Aorta (tissue), 5 donors: ENCODE measurements around the gene TDRD10. TPM values are rescaled to one million over a fixed set of nuclear protein-coding genes. Genes with fewer than 3 reads are reported as not detected.

Source experiments
- ATAC-seq: fragments of 200-7000 bp; cut with Tn5 transposase; one replicate; pipeline ENCODE4 v1.9.1; 2022; ENCODE audit warnings: moderate library complexity; ENCODE audit not compliant: low FRiP score
- DNase-seq, 2 donors: peaks; one replicate each; pipeline ENCODE4 v3.0.0-alpha.2; 2020
- H3K27ac ChIP-seq, 2 donors: one replicate each; pipeline ENCODE4 v1.5.1; 2013; ENCODE audit warnings: low read length in 2 of 2, mild to moderate bottlenecking in 2 of 2, moderate library complexity in 2 of 2, control low read depth in 1 of 2, inconsistent platforms in 1 of 2, low read depth in 1 of 2
- H3K27me3 ChIP-seq, 2 donors: one replicate each; pipeline ENCODE4 v1.6.1; 2013; ENCODE audit warnings: control low read depth in 1 of 2, low read length in 1 of 2, mild to moderate bottlenecking in 1 of 2, moderate library complexity in 1 of 2; ENCODE audit not compliant: insufficient read depth in 2 of 2, control insufficient read depth in 1 of 2
- H3K36me3 ChIP-seq, 2 donors: one replicate each; pipeline ENCODE4 v1.6.1; 2013; ENCODE audit warnings: control low read depth in 1 of 2, low read length in 1 of 2, mild to moderate bottlenecking in 1 of 2; ENCODE audit not compliant: insufficient read depth in 2 of 2, control insufficient read depth in 1 of 2
- H3K4me1 ChIP-seq, 2 donors: one replicate each; pipeline ENCODE4 v1.6.1; 2013; ENCODE audit warnings: low read length in 2 of 2, control low read depth in 1 of 2, mild to moderate bottlenecking in 1 of 2, moderate library complexity in 1 of 2; ENCODE audit not compliant: insufficient read depth in 2 of 2, control insufficient read depth in 1 of 2
- H3K4me3 ChIP-seq, 2 donors: one replicate each; pipeline ENCODE4 v1.5.1; 2013; ENCODE audit warnings: low read length in 2 of 2, control low read depth in 1 of 2, mild to moderate bottlenecking in 1 of 2
- H3K9me3 ChIP-seq: one replicate; pipeline ENCODE4 v1.6.1; 2013; ENCODE audit warnings: mild to moderate bottlenecking, low read length; ENCODE audit not compliant: control insufficient read depth
- WGBS, 2 donors: extraction: QIAGEN DNeasy Blood & Tissue Kit; methylation state at CpG; one replicate each; pipeline ENCODE4 v1.1.7; 2013; 5-methylcytosine and 5-hydroxymethylcytosine counted together
- intact Hi-C, 2 donors: fragments of 100-400 bp; cut with DNase I; formaldehyde crosslinking; loops; one replicate each; pipeline versions ENCODE4 v1.14.2 to v1.15.0; 2022
- polyA plus RNA-seq, 2 donors: library from polyadenylated mRNA; stranded (reverse); fragments of 200-250 nt; gene quantifications; one replicate each; pipeline ENCODE4 v1.2.3, GENCODE V29; 2013
- total RNA-seq, 2 donors: library from RNA; stranded (reverse); fragmentation: NEBNext Ultra II Directional; extraction: Animal tissue kit (Norgen Biotek cat#: 25700); gene quantifications; one replicate each; pipeline ENCODE4 v1.2.1, GENCODE V29; 2021
- donor health status: healthy with polysubstance abuse.
- donor health status: Bipolar disorder and iron deficiency.
- donor health status: DM: no; HTN: no; CAD: no.
- donor health status: DM: no; HTN: no; CAD: no.
- donor health status: DM: yes; HTN: yes; CAD: no.

TDRD10 gene
- total and polyA plus RNA-seq, 4 donors: 1.1 to 16.5 (median 3.2) TPM

DNA sequence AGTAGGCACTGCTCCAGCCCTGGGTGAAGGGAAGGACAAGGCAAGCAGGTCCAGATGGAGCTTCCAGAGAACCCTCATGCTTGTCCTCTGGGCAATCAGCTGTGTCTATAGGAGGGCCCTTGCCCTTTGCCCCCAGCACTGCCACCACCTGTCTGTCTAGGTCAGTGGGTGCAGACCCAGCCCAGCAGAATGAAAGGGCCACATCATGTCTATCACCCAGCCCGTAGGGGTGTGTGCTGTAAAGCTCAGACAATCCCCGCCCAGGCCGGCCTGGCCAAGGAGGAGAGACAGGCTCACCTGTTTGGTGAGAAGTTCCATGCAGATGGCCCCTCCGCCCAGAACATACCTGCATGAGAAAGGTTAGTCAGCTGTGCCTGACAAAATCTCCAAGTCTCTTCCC is 49.5 kb downstream of the TDRD10 start:
- H3K27me3 ChIP-seq: no peaks in the 10 kb centered on the region
- ATAC-seq (no peak), DNase-seq (no peak)
- no peaks in the 10 kb centered on the region for H3K9me3 ChIP-seq
- H3K27ac ChIP-seq: no peak overlapping the region
- WGBS, 2 donors: 87 to 92% methylated on average over 4 of the region's 4 CpGs
- H3K4me1 ChIP-seq: peaks cover 2 to 4% of the 10 kb centered on the region in 2 donors
- H3K4me3 ChIP-seq: no peak overlapping the region
- intact Hi-C loops: no loop called here
- H3K36me3 ChIP-seq: peaks cover 9 to 29% of the 10 kb centered on the region in 2 donors

GRCh38 chr1:154552036-154552435 is 50.0 kb downstream of the TDRD10 start:
- H3K4me1 ChIP-seq: peaks cover 2 to 8% of the 10 kb centered on the region in 2 donors
- H3K36me3 ChIP-seq: peaks cover 9 to 29% of the 10 kb centered on the region in 2 donors
- intact Hi-C loops: no loop called here

GRCh38 chr1:154553056-154554030 is 51.3 kb downstream of the TDRD10 start:
- WGBS, 2 donors: 59 to 68% methylated on average over 12 of the region's 12 CpGs
- H3K27ac ChIP-seq: no peak overlapping the region
- intact Hi-C loops: no loop called here
- ATAC-seq (no peak), DNase-seq (no peak)
- no peaks in the 10 kb centered on the region for H3K27me3 ChIP-seq
- no peak overlapping the region for H3K4me3 ChIP-seq
- peaks cover 2 to 8% of the 10 kb centered on the region in 2 donors for H3K4me1 ChIP-seq
- H3K9me3 ChIP-seq: no peaks in the 10 kb centered on the region
- H3K36me3 ChIP-seq: peaks cover 9 to 29% of the 10 kb centered on the region in 2 donors

More at GRCh38 chr1:154552036-154552435, 50.0 kb downstream of the TDRD10 start:
- ATAC-seq: no peak
- Histone ChIP-seq H3K27ac (no peak overlapping the region), H3K4me3 (no peak overlapping the region), H3K9me3 (no peaks in the 10 kb centered on the region), H3K27me3 (no peaks in the 10 kb centered on the region)
- no peak for DNase-seq
- WGBS, 2 donors: 91 to 94% methylated on average over 6 of the region's 6 CpGs

DNA sequence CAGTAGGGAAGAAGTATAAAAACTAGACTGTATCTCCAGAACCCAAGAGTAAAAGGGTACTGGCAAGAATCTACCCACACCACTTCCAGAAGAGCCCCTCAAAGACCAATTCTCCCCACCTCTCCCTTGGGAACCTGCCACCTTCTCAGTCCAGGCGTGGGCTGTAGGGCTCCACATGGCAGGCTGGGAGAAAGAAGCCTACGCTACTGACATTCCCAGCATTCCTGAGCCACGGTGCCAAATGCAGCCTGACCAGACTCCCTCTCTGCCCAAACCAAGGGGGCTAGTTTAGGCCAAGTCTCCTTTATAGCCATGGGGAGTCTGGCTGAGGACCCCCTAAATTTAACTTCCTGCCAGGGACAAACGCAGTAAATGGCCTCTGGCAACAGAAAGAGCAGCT is 54.4 kb downstream of the TDRD10 start:
- no peak for ATAC-seq
- peak in 1 of 2 donors; percentile 55 for DNase-seq
- Histone ChIP-seq H3K9me3 (no peaks in the 10 kb centered on the region), H3K27ac (no peak overlapping the region), H3K36me3 (peaks cover 9 to 21% of the 10 kb centered on the region in 2 donors), H3K4me3 (peak overlapping the region in 1 of 2 donors; percentile 79), H3K27me3 (no peaks in the 10 kb centered on the region), H3K4me1 (peaks cover 2 to 8% of the 10 kb centered on the region in 2 donors)
- WGBS, 2 donors: 3% methylated on average over 4 of the region's 4 CpGs
- intact Hi-C loops: loop anchor here in 1 of 2 donors (5.0 kb wide), 1 partner anchor 381 kb away; the partner anchor contains the start of gene PMVK

GRCh38 chr1:154557248-154557938 is 55.4 kb downstream of the TDRD10 start:
- 8 to 16% methylated on average over 7 of the region's 7 CpGs for WGBS, 2 donors
- no peak for ATAC-seq
- no peaks in the 10 kb centered on the region for H3K9me3 ChIP-seq
- no peak for DNase-seq
- H3K36me3 ChIP-seq: peaks cover 6 to 14% of the 10 kb centered on the region in 2 donors
- peaks cover 2 to 8% of the 10 kb centered on the region in 2 donors for H3K4me1 ChIP-seq
- peak overlapping the region; percentile 70 to 79 for H3K4me3 ChIP-seq
- intact Hi-C loops: loop anchor here in 1 of 2 donors (5.0 kb wide), 1 partner anchor 380 kb away; the partner anchor contains the start of gene PMVK
- no peak overlapping the region for H3K27ac ChIP-seq
- no peaks in the 10 kb centered on the region for H3K27me3 ChIP-seq

GRCh38 chr1:154557939-154558719 is 56.1 kb downstream of the TDRD10 start, which contains the start of gene UBE2Q1:
UBE2Q1 (minus strand) TSS chr1:154558662; CDS start chr1:154558553, 109 bp downstream.
- WGBS, 2 donors: 1% methylated on average over 39 to 69 of the region's 69 CpGs
- intact Hi-C loops: loop anchor here (2.0 to 5.0 kb wide), 4 partner anchors 49 to 379 kb away; partner anchors contain the start of gene PMVK (in 1 of the 2)
- Histone ChIP-seq H3K27me3 (no peaks in the 10 kb centered on the region), H3K4me1 (peaks cover 2 to 8% of the 10 kb centered on the region in 2 donors), H3K9me3 (no peaks in the 10 kb centered on the region), H3K36me3 (peaks cover 6 to 12% of the 10 kb centered on the region in 2 donors), H3K4me3 (peak within 1 kb of the TSS; percentile 70 to 79), H3K27ac (peak within 1 kb of the TSS; percentile 38 to 53)
- no peak for ATAC-seq
- peak; percentile 80 to 86 for DNase-seq

DNA sequence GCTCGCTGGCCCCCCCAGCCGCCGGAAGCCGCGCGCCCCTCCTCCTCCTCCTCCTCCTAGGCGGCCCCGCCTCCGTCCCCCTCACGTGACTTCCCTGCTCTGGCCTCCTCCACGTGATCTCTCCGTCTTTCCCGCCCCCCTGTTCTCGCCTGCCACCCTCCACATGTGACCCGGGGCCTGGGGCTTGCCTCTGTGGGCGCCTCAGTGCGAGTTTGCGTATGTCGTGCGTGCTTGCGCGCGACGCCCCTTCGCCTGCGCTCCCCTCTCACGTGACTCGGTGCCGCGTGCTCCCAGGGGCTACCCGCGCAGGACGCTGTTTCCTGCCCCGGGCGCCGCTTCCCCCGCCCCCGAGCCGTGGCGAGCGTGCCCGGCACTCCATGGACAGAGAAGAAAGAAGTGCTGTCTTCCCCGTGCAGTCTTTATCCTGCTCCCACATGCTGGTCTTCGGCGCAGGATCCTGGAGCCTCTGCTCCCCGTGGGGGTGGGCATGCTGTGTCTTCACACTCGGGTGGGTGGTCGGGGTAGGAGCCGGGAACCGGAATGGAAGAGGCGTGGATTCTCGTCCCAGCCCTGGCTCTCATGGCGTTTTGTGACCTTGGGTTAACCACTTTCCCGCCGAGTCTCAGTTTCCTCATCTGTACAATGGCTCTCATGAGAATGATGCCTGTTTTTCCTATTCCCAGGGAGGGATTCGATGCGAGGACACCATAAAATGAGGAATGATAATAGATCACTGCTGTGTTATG is 56.9 kb downstream of the TDRD10 start:
- peak overlapping the region in 1 of 2 donors; percentile 38 for H3K27ac ChIP-seq
- peaks cover 6 to 7% of the 10 kb centered on the region in 2 donors for H3K36me3 ChIP-seq
- 1% methylated on average over 44 to 57 of the region's 57 CpGs for WGBS, 2 donors
- peak overlapping the region; percentile 16 to 36 for H3K4me3 ChIP-seq
- no peaks in the 10 kb centered on the region for H3K27me3 ChIP-seq
- H3K9me3 ChIP-seq: no peaks in the 10 kb centered on the region
- DNase-seq (peak; percentile 99 to 100), ATAC-seq (peak; percentile 99)
- H3K4me1 ChIP-seq: peaks cover 2 to 8% of the 10 kb centered on the region in 2 donors
- intact Hi-C loops: loop anchor here (2.0 to 5.0 kb wide), 4 partner anchors 48 to 378 kb away; partner anchors contain the start of gene PMVK (in 1 of the 2)
